SK-N-SH treated with all-trans-retinoic acid at 6 μM for 48 hours (cell line): ENCODE measurements around the gene IYD.

ENCODE experiments used
- ATAC-seq: fragments of 200-7000 bp; cut with Tn5 transposase; 3 replicates; pipeline ENCODE4 v1.9.1; 2020; ENCODE audit warnings: mild to moderate bottlenecking, moderate library complexity
- BACH2 ChIP-seq: fragments of 250-450 bp; sonication (Bioruptor Pico); IDR thresholded peaks from 2 replicates; pipeline ENCODE4 v1.9.0; 2021; ENCODE audit warnings: mild to moderate bottlenecking, borderline replicate concordance
- CSDC2 ChIP-seq: fragments of 250-450 bp; sonication (Bioruptor Pico); IDR thresholded peaks from 2 replicates; pipeline ENCODE4 v1.5.0; 2020; ENCODE audit warnings: mild to moderate bottlenecking, moderate library complexity
- ESRRG ChIP-seq: fragments of 250-450 bp; sonication (Bioruptor Pico); IDR thresholded peaks from 2 replicates; pipeline ENCODE4 v1.6.1; 2021; ENCODE audit warnings: mild to moderate bottlenecking
- GLIS3 ChIP-seq: fragments of 250-450 bp; sonication (Bioruptor Pico); IDR thresholded peaks from 2 replicates; pipeline ENCODE4 v1.5.0; 2020; ENCODE audit warnings: mild to moderate bottlenecking, moderate library complexity
- ISL1 ChIP-seq: fragments of 250-450 bp; sonication (Bioruptor Pico); IDR thresholded peaks from 2 replicates; pipeline ENCODE4 v2.1.2; 2022; ENCODE audit warnings: mild to moderate bottlenecking, moderate library complexity
- OSR1 ChIP-seq: fragments of 250-450 bp; sonication (Bioruptor Pico); IDR thresholded peaks from 2 replicates; pipeline ENCODE4 v1.8.0; 2022; ENCODE audit warnings: moderate library complexity, mild to moderate bottlenecking, inconsistent platforms
- PPARA ChIP-seq: fragments of 250-450 bp; sonication (Bioruptor Pico); IDR thresholded peaks from 2 replicates; pipeline ENCODE4 v1.5.0; 2020; ENCODE audit warnings: mild to moderate bottlenecking, borderline replicate concordance
- RARB ChIP-seq: fragments of 250-450 bp; sonication (Bioruptor Pico); IDR thresholded peaks from 2 replicates; pipeline ENCODE4 v1.8.0; 2021; ENCODE audit warnings: mild to moderate bottlenecking, moderate library complexity
- SNAI2 ChIP-seq: fragments of 250-450 bp; sonication (Bioruptor Pico); IDR thresholded peaks from 2 replicates; pipeline ENCODE4 v1.5.0; 2020; ENCODE audit warnings: mild to moderate bottlenecking, moderate library complexity
- TCF4 ChIP-seq: fragments of 250-450 bp; sonication (Bioruptor Pico); IDR thresholded peaks from 2 replicates; pipeline ENCODE4 v1.8.0; 2021; ENCODE audit warnings: mild to moderate bottlenecking, moderate library complexity, borderline replicate concordance
- TOX ChIP-seq: fragments of 250-450 bp; sonication (Bioruptor Pico); IDR thresholded peaks from 2 replicates; pipeline ENCODE4 v1.8.0; 2021; ENCODE audit warnings: mild to moderate bottlenecking, moderate library complexity, borderline replicate concordance
- ZC3H10 ChIP-seq: fragments of 250-450 bp; sonication (Bioruptor Pico); IDR thresholded peaks from 2 replicates; pipeline ENCODE4 v1.5.1; 2021; ENCODE audit warnings: mild to moderate bottlenecking, moderate library complexity
- ZFP3 ChIP-seq: fragments of 250-450 bp; sonication (Bioruptor Pico); IDR thresholded peaks from 2 replicates; pipeline ENCODE4 v1.5.0; 2020; ENCODE audit warnings: mild to moderate bottlenecking, moderate library complexity
- ZFP30 ChIP-seq: fragments of 450-650 bp; formaldehyde crosslinking; IDR thresholded peaks from 2 replicates; pipeline ENCODE4 v1.5.0; 2022; ENCODE audit warnings: mild to moderate bottlenecking, moderate library complexity
- ZNF565 ChIP-seq: fragments of 450-650 bp; formaldehyde crosslinking; conservative IDR thresholded peaks from 2 replicates; pipeline ENCODE4 v1.5.0; 2020; ENCODE audit warnings: low read depth, mild to moderate bottlenecking, moderate library complexity
- ZNF70 ChIP-seq: fragments of 450-650 bp; formaldehyde crosslinking; IDR thresholded peaks from 2 replicates; pipeline ENCODE4 v1.5.0; 2020; ENCODE audit warnings: mild to moderate bottlenecking, moderate library complexity
- ZNF8 ChIP-seq: fragments of 450-650 bp; formaldehyde crosslinking; IDR thresholded peaks from 2 replicates; pipeline ENCODE4 v1.5.0; 2020; ENCODE audit warnings: mild to moderate bottlenecking, moderate library complexity
- TF ChIP-seq, protein P1 (sequence below): fragments of 250-450 bp; sonication (Bioruptor Pico); IDR thresholded peaks from 2 replicates; pipeline ENCODE4 v1.5.1; 2021; ENCODE audit warnings: mild to moderate bottlenecking, moderate library complexity
- TF ChIP-seq, protein P2 (sequence below): fragments of 250-450 bp; sonication (Bioruptor Pico); IDR thresholded peaks from 2 replicates; pipeline ENCODE4 v1.8.0; 2020; ENCODE audit warnings: mild to moderate bottlenecking, moderate library complexity, borderline replicate concordance
- TF ChIP-seq, protein P3 (sequence below): fragments of 250-450 bp; sonication (Bioruptor Pico); IDR thresholded peaks from 2 replicates; pipeline ENCODE4 v1.8.0; 2021; ENCODE audit warnings: low read depth, mild to moderate bottlenecking, moderate library complexity, borderline replicate concordance
- TF ChIP-seq, protein P4 (sequence below): fragments of 250-450 bp; sonication (Bioruptor Pico); IDR thresholded peaks from 2 replicates; pipeline ENCODE4 v1.5.1; 2020; ENCODE audit warnings: low read depth, mild to moderate bottlenecking, moderate library complexity
- TF ChIP-seq, protein P5 (sequence below): fragments of 250-450 bp; sonication (Bioruptor Pico); IDR thresholded peaks from 2 replicates; pipeline ENCODE4 v1.5.0; 2020; ENCODE audit warnings: mild to moderate bottlenecking, moderate library complexity

IYD gene

DNA sequence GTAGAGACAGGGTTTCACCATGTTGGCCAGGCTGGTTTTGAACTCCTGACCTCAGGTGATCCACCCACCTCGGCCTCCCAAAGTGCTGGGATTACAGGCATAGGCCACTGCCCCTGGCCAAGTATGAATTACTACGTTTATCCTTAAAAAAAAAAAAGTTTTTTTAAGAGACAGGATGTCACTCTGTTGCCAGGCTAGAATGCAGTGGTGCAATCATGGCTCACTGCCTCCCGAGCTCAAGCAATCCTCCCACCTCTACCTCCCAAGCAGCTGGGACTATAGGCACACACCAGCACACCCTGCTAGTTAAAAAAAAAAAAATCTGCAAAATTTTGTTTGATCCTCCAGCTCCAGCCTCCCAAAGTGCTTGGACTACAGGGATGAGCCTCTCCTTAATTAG lies 23.1 kb downstream of the IYD start (continued):
- TF ChIP-seq ZNF8 (CRISPR knock-in tag), result no peak
- TF ChIP-seq, all 23 proteins: peak for 0

DNA sequence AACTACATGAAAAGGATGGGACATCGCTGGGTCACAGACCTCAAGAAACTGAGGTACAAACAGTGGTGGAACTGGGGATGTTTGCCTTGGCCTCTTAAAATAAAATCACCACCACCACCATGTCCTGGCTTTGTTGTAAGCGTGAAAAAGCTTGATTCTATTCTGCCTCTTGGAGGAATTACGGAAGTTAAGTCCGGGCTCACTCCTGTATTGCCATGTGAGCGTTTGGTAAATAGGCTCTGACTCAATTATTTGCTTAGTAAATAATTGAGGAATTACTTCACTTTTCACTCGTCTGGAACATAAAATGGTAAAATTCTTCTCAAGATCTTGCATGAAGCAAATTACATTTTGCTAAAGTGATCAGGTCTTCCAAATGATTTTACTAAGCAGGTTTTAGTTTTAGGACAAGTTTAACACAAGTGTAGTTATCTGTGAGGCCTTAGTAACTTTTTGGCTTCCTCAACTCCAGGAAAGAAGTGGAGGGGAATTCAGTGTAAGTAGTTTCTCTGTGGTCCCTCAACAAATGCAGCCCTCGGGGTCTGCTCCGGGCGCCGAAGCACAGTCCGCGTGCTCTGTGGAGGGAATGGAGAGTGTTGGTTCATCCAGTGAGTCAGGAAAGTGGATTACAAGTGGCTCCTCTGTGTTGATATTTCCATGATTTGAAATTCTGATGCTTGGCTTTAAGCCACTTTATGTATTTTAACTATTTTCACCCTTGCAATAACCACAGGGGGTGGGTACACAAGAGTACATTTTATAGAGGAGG lies 23.8 kb downstream of the IYD start:
- TF ChIP-seq PPARA (CRISPR knock-in tag) (no peak), TCF4 (CRISPR knock-in tag) (no peak), CSDC2 (CRISPR knock-in tag) (no peak), RARB (no peak), SNAI2 (CRISPR knock-in tag) (no peak), ZFP30 (no peak), ESRRG (CRISPR knock-in tag) (no peak), ZNF70 (CRISPR knock-in tag) (no peak), TOX (CRISPR knock-in tag) (no peak), ZNF8 (CRISPR knock-in tag) (no peak), GLIS3 (CRISPR knock-in tag) (no peak)
- TF ChIP-seq, protein P1, sequence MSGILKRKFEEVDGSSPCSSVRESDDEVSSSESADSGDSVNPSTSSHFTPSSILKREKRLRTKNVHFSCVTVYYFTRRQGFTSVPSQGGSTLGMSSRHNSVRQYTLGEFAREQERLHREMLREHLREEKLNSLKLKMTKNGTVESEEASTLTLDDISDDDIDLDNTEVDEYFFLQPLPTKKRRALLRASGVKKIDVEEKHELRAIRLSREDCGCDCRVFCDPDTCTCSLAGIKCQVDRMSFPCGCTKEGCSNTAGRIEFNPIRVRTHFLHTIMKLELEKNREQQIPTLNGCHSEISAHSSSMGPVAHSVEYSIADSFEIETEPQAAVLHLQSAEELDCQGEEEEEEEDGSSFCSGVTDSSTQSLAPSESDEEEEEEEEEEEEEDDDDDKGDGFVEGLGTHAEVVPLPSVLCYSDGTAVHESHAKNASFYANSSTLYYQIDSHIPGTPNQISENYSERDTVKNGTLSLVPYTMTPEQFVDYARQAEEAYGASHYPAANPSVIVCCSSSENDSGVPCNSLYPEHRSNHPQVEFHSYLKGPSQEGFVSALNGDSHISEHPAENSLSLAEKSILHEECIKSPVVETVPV, result no peak
- TF ChIP-seq, protein P2, sequence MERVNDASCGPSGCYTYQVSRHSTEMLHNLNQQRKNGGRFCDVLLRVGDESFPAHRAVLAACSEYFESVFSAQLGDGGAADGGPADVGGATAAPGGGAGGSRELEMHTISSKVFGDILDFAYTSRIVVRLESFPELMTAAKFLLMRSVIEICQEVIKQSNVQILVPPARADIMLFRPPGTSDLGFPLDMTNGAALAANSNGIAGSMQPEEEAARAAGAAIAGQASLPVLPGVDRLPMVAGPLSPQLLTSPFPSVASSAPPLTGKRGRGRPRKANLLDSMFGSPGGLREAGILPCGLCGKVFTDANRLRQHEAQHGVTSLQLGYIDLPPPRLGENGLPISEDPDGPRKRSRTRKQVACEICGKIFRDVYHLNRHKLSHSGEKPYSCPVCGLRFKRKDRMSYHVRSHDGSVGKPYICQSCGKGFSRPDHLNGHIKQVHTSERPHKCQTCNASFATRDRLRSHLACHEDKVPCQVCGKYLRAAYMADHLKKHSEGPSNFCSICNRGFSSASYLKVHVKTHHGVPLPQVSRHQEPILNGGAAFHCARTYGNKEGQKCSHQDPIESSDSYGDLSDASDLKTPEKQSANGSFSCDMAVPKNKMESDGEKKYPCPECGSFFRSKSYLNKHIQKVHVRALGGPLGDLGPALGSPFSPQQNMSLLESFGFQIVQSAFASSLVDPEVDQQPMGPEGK (CRISPR knock-in tag), result no peak
- TF ChIP-seq, protein P3, sequence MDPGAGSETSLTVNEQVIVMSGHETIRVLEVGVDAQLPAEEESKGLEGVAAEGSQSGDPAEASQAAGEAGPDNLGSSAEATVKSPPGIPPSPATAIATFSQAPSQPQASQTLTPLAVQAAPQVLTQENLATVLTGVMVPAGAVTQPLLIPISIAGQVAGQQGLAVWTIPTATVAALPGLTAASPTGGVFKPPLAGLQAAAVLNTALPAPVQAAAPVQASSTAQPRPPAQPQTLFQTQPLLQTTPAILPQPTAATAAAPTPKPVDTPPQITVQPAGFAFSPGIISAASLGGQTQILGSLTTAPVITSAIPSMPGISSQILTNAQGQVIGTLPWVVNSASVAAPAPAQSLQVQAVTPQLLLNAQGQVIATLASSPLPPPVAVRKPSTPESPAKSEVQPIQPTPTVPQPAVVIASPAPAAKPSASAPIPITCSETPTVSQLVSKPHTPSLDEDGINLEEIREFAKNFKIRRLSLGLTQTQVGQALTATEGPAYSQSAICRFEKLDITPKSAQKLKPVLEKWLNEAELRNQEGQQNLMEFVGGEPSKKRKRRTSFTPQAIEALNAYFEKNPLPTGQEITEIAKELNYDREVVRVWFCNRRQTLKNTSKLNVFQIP, result no peak
- no peak for ATAC-seq

DNA sequence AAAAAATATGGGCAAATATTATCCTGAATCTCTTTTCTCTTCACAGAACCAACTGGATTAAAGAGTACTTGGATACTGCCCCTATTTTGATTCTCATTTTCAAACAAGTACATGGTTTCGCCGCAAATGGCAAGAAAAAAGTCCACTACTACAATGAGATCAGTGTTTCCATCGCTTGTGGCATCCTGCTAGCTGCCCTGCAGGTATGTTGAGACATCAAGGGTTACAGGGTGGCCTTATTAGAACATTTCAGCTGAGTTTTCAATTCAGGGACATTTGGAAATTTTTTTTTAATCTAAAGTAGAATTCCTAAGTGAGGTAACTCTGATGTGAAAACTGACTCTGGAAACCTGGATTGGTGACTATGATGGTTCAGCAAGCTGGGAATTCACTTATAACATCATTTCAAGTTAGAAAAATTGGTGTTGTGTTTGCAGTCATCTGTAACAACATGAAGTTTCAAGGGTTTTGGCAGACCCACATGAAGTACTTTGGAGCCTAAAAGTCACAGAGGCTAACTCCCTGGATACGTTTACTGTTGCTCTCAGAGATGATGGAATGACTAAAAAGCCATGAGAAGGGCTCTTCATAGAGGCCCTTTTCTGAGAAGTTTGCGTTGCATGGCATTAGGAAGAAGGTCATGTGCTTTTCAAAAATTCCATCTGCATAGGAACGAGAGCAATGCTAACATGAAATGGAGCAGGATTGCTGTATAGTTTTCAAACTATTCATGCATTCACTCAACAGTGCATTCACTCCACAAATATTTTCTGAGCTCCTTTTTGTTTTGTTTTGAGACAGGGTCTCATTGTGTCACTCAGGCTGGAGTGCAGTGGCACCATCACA lies 25.5 kb downstream of the IYD start:
- TF ChIP-seq ZC3H10, result no peak
- TF ChIP-seq ESRRG (CRISPR knock-in tag), result no peak
- TF ChIP-seq, protein P4, sequence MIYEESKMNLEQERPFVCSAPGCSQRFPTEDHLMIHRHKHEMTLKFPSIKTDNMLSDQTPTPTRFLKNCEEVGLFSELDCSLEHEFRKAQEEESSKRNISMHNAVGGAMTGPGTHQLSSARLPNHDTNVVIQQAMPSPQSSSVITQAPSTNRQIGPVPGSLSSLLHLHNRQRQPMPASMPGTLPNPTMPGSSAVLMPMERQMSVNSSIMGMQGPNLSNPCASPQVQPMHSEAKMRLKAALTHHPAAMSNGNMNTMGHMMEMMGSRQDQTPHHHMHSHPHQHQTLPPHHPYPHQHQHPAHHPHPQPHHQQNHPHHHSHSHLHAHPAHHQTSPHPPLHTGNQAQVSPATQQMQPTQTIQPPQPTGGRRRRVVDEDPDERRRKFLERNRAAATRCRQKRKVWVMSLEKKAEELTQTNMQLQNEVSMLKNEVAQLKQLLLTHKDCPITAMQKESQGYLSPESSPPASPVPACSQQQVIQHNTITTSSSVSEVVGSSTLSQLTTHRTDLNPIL (CRISPR knock-in tag), result no peak
- no peak for TF ChIP-seq OSR1 (CRISPR knock-in tag)
- no peak for TF ChIP-seq TOX (CRISPR knock-in tag)
- TF ChIP-seq, protein P1, result no peak
- TF ChIP-seq ISL1 (CRISPR knock-in tag), result no peak
- TF ChIP-seq, protein P5, sequence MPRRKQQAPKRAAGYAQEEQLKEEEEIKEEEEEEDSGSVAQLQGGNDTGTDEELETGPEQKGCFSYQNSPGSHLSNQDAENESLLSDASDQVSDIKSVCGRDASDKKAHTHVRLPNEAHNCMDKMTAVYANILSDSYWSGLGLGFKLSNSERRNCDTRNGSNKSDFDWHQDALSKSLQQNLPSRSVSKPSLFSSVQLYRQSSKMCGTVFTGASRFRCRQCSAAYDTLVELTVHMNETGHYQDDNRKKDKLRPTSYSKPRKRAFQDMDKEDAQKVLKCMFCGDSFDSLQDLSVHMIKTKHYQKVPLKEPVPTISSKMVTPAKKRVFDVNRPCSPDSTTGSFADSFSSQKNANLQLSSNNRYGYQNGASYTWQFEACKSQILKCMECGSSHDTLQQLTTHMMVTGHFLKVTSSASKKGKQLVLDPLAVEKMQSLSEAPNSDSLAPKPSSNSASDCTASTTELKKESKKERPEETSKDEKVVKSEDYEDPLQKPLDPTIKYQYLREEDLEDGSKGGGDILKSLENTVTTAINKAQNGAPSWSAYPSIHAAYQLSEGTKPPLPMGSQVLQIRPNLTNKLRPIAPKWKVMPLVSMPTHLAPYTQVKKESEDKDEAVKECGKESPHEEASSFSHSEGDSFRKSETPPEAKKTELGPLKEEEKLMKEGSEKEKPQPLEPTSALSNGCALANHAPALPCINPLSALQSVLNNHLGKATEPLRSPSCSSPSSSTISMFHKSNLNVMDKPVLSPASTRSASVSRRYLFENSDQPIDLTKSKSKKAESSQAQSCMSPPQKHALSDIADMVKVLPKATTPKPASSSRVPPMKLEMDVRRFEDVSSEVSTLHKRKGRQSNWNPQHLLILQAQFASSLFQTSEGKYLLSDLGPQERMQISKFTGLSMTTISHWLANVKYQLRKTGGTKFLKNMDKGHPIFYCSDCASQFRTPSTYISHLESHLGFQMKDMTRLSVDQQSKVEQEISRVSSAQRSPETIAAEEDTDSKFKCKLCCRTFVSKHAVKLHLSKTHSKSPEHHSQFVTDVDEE (CRISPR knock-in tag), result no peak
- no peak for TF ChIP-seq ZFP3 (CRISPR knock-in tag)
- TF ChIP-seq ZNF565 (CRISPR knock-in tag), result no peak
- TF ChIP-seq RARB, result no peak
- TF ChIP-seq SNAI2 (CRISPR knock-in tag), result no peak
- TF ChIP-seq ZNF8 (CRISPR knock-in tag), result no peak
- TF ChIP-seq TCF4 (CRISPR knock-in tag), result no peak
- TF ChIP-seq, protein P3, result no peak
- no peak for TF ChIP-seq BACH2
- no peak for TF ChIP-seq ZFP30
- ATAC-seq, result no peak
